Panc1 (cell line): ENCODE data around the gene SFTPD. TPM values are rescaled to one million over a fixed set of nuclear protein-coding genes. Genes with fewer than 3 reads are reported as not detected.

Experiments used
- ATAC-seq: fragments of 200-7000 bp; cut with Tn5 transposase; 2 replicates; pipeline ENCODE4 v1.9.1; 2020; ENCODE audit warnings: mild to moderate bottlenecking, moderate library complexity
- BruUV-seq: library from RNA; stranded (reverse); fragments of 400-500 nt; replicated peaks from 2 replicates; lab custom pipeline; 2021; lab: Mats Ljungman, UMichigan
- CTCF ChIA-PET: fragments of 300-600 bp; sonication (Branson Sonifier 250); formaldehyde crosslinking; loops from one replicate; lab custom pipeline; 2022; ENCODE audit warnings: antibody characterized with exemption; lab: Charles Lee
- POLR2A ChIA-PET: fragments of 300-600 bp; sonication (Branson Sonifier 250); formaldehyde crosslinking; loops from one replicate; lab custom pipeline; 2022; ENCODE audit warnings: antibody characterized with exemption; lab: Charles Lee
- DNase-seq: peaks from one replicate; pipeline ENCODE4 v3.0.0-alpha.2; 2010; ENCODE audit warnings: low read depth, low spot score
- H3K27ac ChIP-seq: 2 replicates; pipeline ENCODE4 v1.5.1; 2011; ENCODE audit warnings: mild to moderate bottlenecking, low read length, inconsistent platforms
- H3K27me3 ChIP-seq: fragments of 200-500 bp; sonication (Bioruptor generic); 2 replicates; pipeline ENCODE4 v1.6.0; 2014; ENCODE audit warnings: low read length, inconsistent platforms; ENCODE audit not compliant: control insufficient read depth, insufficient read depth
- H3K36me3 ChIP-seq: fragments of 200-500 bp; sonication (Bioruptor generic); 2 replicates; pipeline ENCODE4 v1.5.1; 2014; ENCODE audit warnings: inconsistent platforms, mild to moderate bottlenecking, low read length, moderate library complexity; ENCODE audit not compliant: control insufficient read depth, insufficient read depth
- H3K4me1 ChIP-seq: 2 replicates; pipeline ENCODE4 v1.5.1; 2011; ENCODE audit warnings: inconsistent platforms, mild to moderate bottlenecking, low read length, moderate library complexity; ENCODE audit not compliant: control insufficient read depth, insufficient read depth
- H3K4me3 ChIP-seq, 2 experiments: 2 replicates each; pipeline ENCODE4 v1.5.1; 2011 to 2012; ENCODE audit warnings: low read depth in 2 of 2, low read length in 2 of 2, mild to moderate bottlenecking in 2 of 2, inconsistent platforms in 1 of 2, moderate library complexity in 1 of 2
- H3K9me3 ChIP-seq: fragments of 200-500 bp; sonication (Bioruptor generic); 2 replicates; pipeline ENCODE4 v1.5.1; 2014; ENCODE audit warnings: low read depth, mild to moderate bottlenecking, inconsistent platforms, low read length, moderate library complexity; ENCODE audit not compliant: control insufficient read depth, insufficient read depth
- POLR2AphosphoS5 ChIP-seq: IDR thresholded peaks from 2 replicates; pipeline ENCODE4 v1.6.1; 2012; ENCODE audit warnings: mild to moderate bottlenecking, low read depth, low read length, moderate library complexity
- SIN3A ChIP-seq: IDR thresholded peaks from 2 replicates; pipeline ENCODE4 v1.6.1; 2012; ENCODE audit warnings: low read depth, mild to moderate bottlenecking, low read length, moderate library complexity, borderline replicate concordance; ENCODE audit not compliant: insufficient read depth
- TCF7L2 ChIP-seq: IDR thresholded peaks from 2 replicates; pipeline ENCODE4 v1.6.1; 2011; ENCODE audit warnings: mild to moderate bottlenecking, low read depth, low read length, inconsistent platforms
- in situ Hi-C: cut with HindIII; loops from 2 replicates; pipeline ENCODE4 v1.10.0; 2016; ENCODE audit warnings: low sequenced_read_pairs, low pct_unique_long_range_greater_than_20kb
- intact Hi-C: fragments of 100-400 bp; cut with micrococcal nuclease; formaldehyde crosslinking; loops from one replicate; pipeline ENCODE4 v1.10.0; 2022; ENCODE audit not compliant: unreplicated experiment
- total RNA-seq: library from RNA; stranded (reverse); gene quantifications from one replicate; pipeline ENCODE4 v1.2.1, GENCODE V29; 2021; ENCODE audit not compliant: unreplicated experiment
- TF ChIP-seq, protein P1 (sequence below): fragments of 450-650 bp; IDR thresholded peaks from 2 replicates; pipeline ENCODE4 v1.5.1; 2017; ENCODE audit warnings: mild to moderate bottlenecking
- TF ChIP-seq, protein P2 (sequence below), 2 experiments: IDR thresholded peaks; 2 replicates each; pipeline ENCODE4 v1.6.1; 2011 to 2012; ENCODE audit warnings: low read depth in 2 of 2, control low read depth in 1 of 2, low read length in 1 of 2, mild to moderate bottlenecking in 1 of 2, moderate library complexity in 1 of 2; ENCODE audit not compliant: insufficient read depth in 1 of 2

Gene SFTPD
- total RNA-seq, 1 experiment from 2014 or later, result 0.36 TPM

DNA sequence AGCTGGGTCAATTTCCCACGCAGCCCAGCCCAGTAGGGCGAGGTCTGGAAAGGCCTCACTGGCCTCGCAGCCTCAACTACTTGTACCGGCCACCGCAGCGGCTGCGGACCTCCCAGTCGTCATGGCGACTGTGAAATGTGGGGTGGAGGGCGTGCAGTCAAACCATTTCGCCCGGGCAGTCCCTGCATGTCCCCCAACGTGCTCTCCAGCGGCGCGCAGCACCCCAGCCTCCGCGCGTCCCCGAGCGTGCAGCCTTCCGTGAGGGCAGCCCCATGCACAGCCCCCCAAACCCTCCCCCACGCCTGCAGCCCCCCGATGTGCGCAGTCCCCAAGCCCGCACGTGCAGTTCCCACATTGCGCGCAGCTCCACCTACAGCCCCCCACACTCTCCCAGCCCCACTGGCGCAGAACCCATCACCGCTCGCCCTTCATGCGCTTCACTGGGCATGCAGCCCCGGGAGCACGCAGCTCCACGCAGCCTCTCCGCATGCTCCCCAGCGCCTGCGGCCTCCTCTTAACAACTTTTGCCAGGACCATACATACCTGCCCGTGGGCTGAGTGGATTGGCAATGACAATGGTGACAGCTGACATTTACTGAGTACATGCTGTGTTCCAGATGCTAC, 34.5 kb upstream of the SFTPD start:
- ChIA-PET POLR2A (interaction anchor here (0.6 kb wide), 1 partner anchor 15 kb away, joined by 4 read pairs; no protein-coding TSS in a partner anchor), CTCF (no interaction called here)
- no TSS peak for BruUV-seq
- Histone ChIP-seq H3K4me3 (no peak overlapping the region), H3K27me3 (peaks cover 18% of the 10 kb centered on the region), H3K36me3 (no peaks in the 10 kb centered on the region; the same call in 1 of the 2 replicates), H3K27ac (no peak overlapping the region), H3K4me1 (no peaks in the 10 kb centered on the region), H3K9me3 (no peaks in the 10 kb centered on the region)
- in situ Hi-C loops, result no loop called here
- DNase-seq (no peak), ATAC-seq (no peak)
- TF ChIP-seq, protein P1, sequence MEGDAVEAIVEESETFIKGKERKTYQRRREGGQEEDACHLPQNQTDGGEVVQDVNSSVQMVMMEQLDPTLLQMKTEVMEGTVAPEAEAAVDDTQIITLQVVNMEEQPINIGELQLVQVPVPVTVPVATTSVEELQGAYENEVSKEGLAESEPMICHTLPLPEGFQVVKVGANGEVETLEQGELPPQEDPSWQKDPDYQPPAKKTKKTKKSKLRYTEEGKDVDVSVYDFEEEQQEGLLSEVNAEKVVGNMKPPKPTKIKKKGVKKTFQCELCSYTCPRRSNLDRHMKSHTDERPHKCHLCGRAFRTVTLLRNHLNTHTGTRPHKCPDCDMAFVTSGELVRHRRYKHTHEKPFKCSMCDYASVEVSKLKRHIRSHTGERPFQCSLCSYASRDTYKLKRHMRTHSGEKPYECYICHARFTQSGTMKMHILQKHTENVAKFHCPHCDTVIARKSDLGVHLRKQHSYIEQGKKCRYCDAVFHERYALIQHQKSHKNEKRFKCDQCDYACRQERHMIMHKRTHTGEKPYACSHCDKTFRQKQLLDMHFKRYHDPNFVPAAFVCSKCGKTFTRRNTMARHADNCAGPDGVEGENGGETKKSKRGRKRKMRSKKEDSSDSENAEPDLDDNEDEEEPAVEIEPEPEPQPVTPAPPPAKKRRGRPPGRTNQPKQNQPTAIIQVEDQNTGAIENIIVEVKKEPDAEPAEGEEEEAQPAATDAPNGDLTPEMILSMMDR, result no peak
- TF ChIP-seq SIN3A, result no peak
- TF ChIP-seq, protein P2, sequence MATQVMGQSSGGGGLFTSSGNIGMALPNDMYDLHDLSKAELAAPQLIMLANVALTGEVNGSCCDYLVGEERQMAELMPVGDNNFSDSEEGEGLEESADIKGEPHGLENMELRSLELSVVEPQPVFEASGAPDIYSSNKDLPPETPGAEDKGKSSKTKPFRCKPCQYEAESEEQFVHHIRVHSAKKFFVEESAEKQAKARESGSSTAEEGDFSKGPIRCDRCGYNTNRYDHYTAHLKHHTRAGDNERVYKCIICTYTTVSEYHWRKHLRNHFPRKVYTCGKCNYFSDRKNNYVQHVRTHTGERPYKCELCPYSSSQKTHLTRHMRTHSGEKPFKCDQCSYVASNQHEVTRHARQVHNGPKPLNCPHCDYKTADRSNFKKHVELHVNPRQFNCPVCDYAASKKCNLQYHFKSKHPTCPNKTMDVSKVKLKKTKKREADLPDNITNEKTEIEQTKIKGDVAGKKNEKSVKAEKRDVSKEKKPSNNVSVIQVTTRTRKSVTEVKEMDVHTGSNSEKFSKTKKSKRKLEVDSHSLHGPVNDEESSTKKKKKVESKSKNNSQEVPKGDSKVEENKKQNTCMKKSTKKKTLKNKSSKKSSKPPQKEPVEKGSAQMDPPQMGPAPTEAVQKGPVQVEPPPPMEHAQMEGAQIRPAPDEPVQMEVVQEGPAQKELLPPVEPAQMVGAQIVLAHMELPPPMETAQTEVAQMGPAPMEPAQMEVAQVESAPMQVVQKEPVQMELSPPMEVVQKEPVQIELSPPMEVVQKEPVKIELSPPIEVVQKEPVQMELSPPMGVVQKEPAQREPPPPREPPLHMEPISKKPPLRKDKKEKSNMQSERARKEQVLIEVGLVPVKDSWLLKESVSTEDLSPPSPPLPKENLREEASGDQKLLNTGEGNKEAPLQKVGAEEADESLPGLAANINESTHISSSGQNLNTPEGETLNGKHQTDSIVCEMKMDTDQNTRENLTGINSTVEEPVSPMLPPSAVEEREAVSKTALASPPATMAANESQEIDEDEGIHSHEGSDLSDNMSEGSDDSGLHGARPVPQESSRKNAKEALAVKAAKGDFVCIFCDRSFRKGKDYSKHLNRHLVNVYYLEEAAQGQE (IDR thresholded peaks at IDR 0.05; ENCODE audit: insufficient read depth in 1 of 2, low read depth in 2 of 2, low read length in 1 of 2), result no peak
- intact Hi-C loops, result no loop called here

DNA sequence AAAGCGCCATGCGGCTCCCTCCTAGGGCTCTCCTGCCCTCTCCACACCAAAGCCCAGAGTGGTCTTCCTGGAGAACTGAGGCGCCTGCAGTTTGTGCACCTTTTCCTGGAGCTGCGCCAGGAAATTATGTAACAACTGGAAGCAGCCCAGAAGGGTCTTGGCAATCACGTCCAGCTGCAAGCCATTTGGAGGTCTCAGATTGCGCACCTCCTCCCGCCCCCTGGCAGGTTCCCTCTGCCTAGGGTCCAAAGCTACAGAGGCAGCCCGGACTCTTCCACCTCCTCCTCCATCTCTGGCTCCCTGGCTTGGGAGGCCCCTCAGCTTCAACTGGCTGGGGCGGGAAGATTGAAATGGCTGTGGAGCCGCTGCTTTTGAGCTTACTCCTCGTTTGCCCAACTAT, 34.0 kb upstream of the SFTPD start:
- Histone ChIP-seq H3K4me1 (no peaks in the 10 kb centered on the region), H3K4me3 (no peak overlapping the region; a peak in 1 of 4 replicates), H3K36me3 (no peaks in the 10 kb centered on the region; the same call in 1 of the 2 replicates), H3K9me3 (no peaks in the 10 kb centered on the region), H3K27ac (no peak overlapping the region), H3K27me3 (peaks cover 18% of the 10 kb centered on the region)
- no peak for ATAC-seq
- no peak for DNase-seq
- ChIA-PET POLR2A (interaction anchor here (0.6 kb wide), 1 partner anchor 15 kb away, joined by 4 read pairs; no protein-coding TSS in a partner anchor), CTCF (no interaction called here)
- TF ChIP-seq, protein P2 (IDR thresholded peaks at IDR 0.05; ENCODE audit: insufficient read depth in 1 of 2, low read depth in 2 of 2, low read length in 1 of 2), result no peak
- no peak for TF ChIP-seq POLR2AphosphoS5
- TF ChIP-seq, protein P1, result no peak
- TF ChIP-seq SIN3A, result no peak
- no peak for TF ChIP-seq TCF7L2
- intact Hi-C loops, result no loop called here
- BruUV-seq, result no TSS peak
- in situ Hi-C loops, result no loop called here
